ELF-1 (cell line): ENCODE data around the gene NDUFA9.

Experiments
- DNase-seq: peaks from one replicate; pipeline ENCODE4 v3.0.0-alpha.2; 2016; ENCODE audit warnings: low read depth, low spot score

Gene NDUFA9

DNA sequence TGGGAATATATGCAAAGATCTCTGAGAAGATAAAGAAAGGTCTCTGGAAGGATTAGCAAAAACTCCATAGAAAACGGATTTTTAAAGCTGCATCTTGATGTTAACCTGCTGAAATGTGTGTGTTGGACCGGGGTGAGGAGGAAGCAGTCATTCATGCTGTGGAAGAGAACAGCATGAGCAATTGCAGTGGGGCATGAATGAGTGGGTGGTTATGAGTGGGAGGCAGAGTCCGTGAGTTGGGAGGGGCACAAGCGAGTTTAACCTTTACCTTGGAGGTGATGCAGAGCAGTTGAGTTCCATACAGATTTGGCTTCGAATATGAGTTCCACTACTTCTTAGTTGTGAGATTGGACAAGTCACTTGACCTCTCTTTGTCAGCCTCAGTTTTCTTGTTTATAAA, 41.8 kb downstream of the NDUFA9 start:
- DNase-seq, result no peak
